ENCODE results near the gene SERINC2. TPM values are rescaled to one million over a fixed set of nuclear protein-coding genes. Genes with fewer than 3 reads are reported as not detected.
"Not testable (repeated sequence)": the region's sequence is repeated elsewhere in the genome, so short reads cannot be mapped to it uniquely, and the experiment has no call there.

SERINC2 gene
- total RNA-seq, 3 donors from 2014 or later = 0.13 to 0.35 (median 0.18) TPM

- not testable (repeated sequence) for H3K4me1 Mint-ChIP-seq (ENCODE audit: low read depth); H3K4me3 Mint-ChIP-seq; ATAC-seq; H3K9me3 Mint-ChIP-seq; DNase-seq; H3K36me3 Mint-ChIP-seq (ENCODE audit: insufficient read depth)
- peaks cover 27% of the 10 kb centered on the region for H3K27me3 Mint-ChIP-seq (ENCODE audit: low read depth)
Observed at GRCh38 chr1:31472314-31472651, 59.3 kb downstream of the SERINC2 start.

GRCh38 chr1:31472673-31473072 is 59.7 kb downstream of the SERINC2 start:
- peaks cover 27% of the 10 kb centered on the region for H3K27me3 Mint-ChIP-seq (ENCODE audit: low read depth)
- H3K4me3 Mint-ChIP-seq; DNase-seq; H3K4me1 Mint-ChIP-seq (ENCODE audit: low read depth); H3K36me3 Mint-ChIP-seq (ENCODE audit: insufficient read depth); H3K9me3 Mint-ChIP-seq; ATAC-seq: not testable (repeated sequence)

GRCh38 chr1:31473508-31473907 is 60.5 kb downstream of the SERINC2 start:
- DNase-seq; H3K4me3 Mint-ChIP-seq; H3K4me1 Mint-ChIP-seq (ENCODE audit: low read depth); H3K9me3 Mint-ChIP-seq; H3K36me3 Mint-ChIP-seq (ENCODE audit: insufficient read depth); ATAC-seq: not testable (repeated sequence)
- peaks cover 27% of the 10 kb centered on the region for H3K27me3 Mint-ChIP-seq (ENCODE audit: low read depth)

GRCh38 chr1:31474567-31474966 is 61.6 kb downstream of the SERINC2 start:
- not testable (repeated sequence) for H3K9me3 Mint-ChIP-seq; H3K4me3 Mint-ChIP-seq; ATAC-seq; H3K36me3 Mint-ChIP-seq (ENCODE audit: insufficient read depth); DNase-seq; H3K4me1 Mint-ChIP-seq (ENCODE audit: low read depth)
- peaks cover 27% of the 10 kb centered on the region for H3K27me3 Mint-ChIP-seq (ENCODE audit: low read depth)

GRCh38 chr1:31476891-31477846 is 64.2 kb downstream of the SERINC2 start:
- DNase-seq = no peak
- H3K9me3 Mint-ChIP-seq = peaks cover 11% of the 10 kb centered on the region
- no peak overlapping the region for H3K4me3 Mint-ChIP-seq
- peaks cover 17% of the 10 kb centered on the region for H3K27me3 Mint-ChIP-seq (ENCODE audit: low read depth)
- ATAC-seq = no peak
- peaks cover 3% of the 10 kb centered on the region for H3K4me1 Mint-ChIP-seq (ENCODE audit: low read depth)
- H3K36me3 Mint-ChIP-seq (ENCODE audit: insufficient read depth) = peaks cover 2% of the 10 kb centered on the region

GRCh38 chr1:31478167-31478566 is 65.2 kb downstream of the SERINC2 start:
- Mint-ChIP-seq H3K4me3 (no peak overlapping the region), H3K9me3 (peaks cover 11% of the 10 kb centered on the region), H3K27me3 (ENCODE audit: low read depth) (peaks cover 16% of the 10 kb centered on the region), H3K36me3 (ENCODE audit: insufficient read depth) (no peaks in the 10 kb centered on the region), H3K4me1 (ENCODE audit: low read depth) (peaks cover 3% of the 10 kb centered on the region)
- ATAC-seq (no peak), DNase-seq (no peak)

- DNase-seq = no peak
- ATAC-seq = no peak
- Mint-ChIP-seq H3K4me3 (no peak overlapping the region), H3K9me3 (peaks cover 11% of the 10 kb centered on the region), H3K36me3 (ENCODE audit: insufficient read depth) (no peaks in the 10 kb centered on the region), H3K4me1 (ENCODE audit: low read depth) (peaks cover 3% of the 10 kb centered on the region), H3K27me3 (ENCODE audit: low read depth) (peaks cover 11% of the 10 kb centered on the region)
Observed at GRCh38 chr1:31479811-31480210, 66.8 kb downstream of the SERINC2 start.

GRCh38 chr1:31480426-31480825 is 67.4 kb downstream of the SERINC2 start:
- not testable (repeated sequence) for H3K4me1 Mint-ChIP-seq (ENCODE audit: low read depth); H3K36me3 Mint-ChIP-seq (ENCODE audit: insufficient read depth); ATAC-seq; H3K27me3 Mint-ChIP-seq (ENCODE audit: low read depth); H3K4me3 Mint-ChIP-seq; DNase-seq
- peaks cover 11% of the 10 kb centered on the region for H3K9me3 Mint-ChIP-seq

- H3K9me3 Mint-ChIP-seq = peaks cover 11% of the 10 kb centered on the region
- H3K36me3 Mint-ChIP-seq (ENCODE audit: insufficient read depth) = no peaks in the 10 kb centered on the region
- H3K27me3 Mint-ChIP-seq (ENCODE audit: low read depth) = peaks cover 3% of the 10 kb centered on the region
- peaks cover 12% of the 10 kb centered on the region for H3K4me1 Mint-ChIP-seq (ENCODE audit: low read depth)
- no peak overlapping the region for H3K4me3 Mint-ChIP-seq
- ATAC-seq (no peak), DNase-seq (no peak)
Observed at GRCh38 chr1:31482482-31483011, 69.5 kb downstream of the SERINC2 start.

GRCh38 chr1:31483012-31483946 is 70.3 kb downstream of the SERINC2 start:
- Mint-ChIP-seq H3K27me3 (ENCODE audit: low read depth) (peaks cover 3% of the 10 kb centered on the region), H3K36me3 (ENCODE audit: insufficient read depth) (no peaks in the 10 kb centered on the region), H3K9me3 (peaks cover 11% of the 10 kb centered on the region), H3K4me3 (no peak overlapping the region), H3K4me1 (ENCODE audit: low read depth) (peaks cover 16% of the 10 kb centered on the region)
- DNase-seq (no peak), ATAC-seq (no peak)

Other genes with a start within 250 kb of the SERINC2 start
- under 1 TPM in 1 of 3 donors, not detected in 2; 0.15 TPM for gene NKAIN1, start 173.3 kb upstream of the SERINC2 start, total RNA-seq
- gene SNRNP40, start 116.4 kb upstream of the SERINC2 start, total RNA-seq = 100 to 1,000 TPM; 133 to 150 (median 137) TPM
- gene ZCCHC17, start 116.2 kb upstream of the SERINC2 start, total RNA-seq = 10 to 100 TPM; 22.8 to 27.9 (median 25.6) TPM
- gene FABP3, start 40.1 kb upstream of the SERINC2 start, total RNA-seq = not detected
- gene TINAGL1, start 163.3 kb downstream of the SERINC2 start, total RNA-seq = under 1 TPM in 2 of 3 donors, not detected in 1; 0.18 to 0.38 TPM
- not detected for gene HCRTR1, start 204.5 kb downstream of the SERINC2 start, total RNA-seq
- 10 to 100 TPM; 67.0 to 73.9 (median 71.5) TPM for gene PEF1, start 231.7 kb downstream of the SERINC2 start, total RNA-seq